Neural progenitor cell (in vitro differentiated cells): Measurements from ENCODE around the gene NFIL3. TPM values are rescaled to one million over a fixed set of nuclear protein-coding genes. Genes with fewer than 3 reads are reported as not detected.

Experiments
- DNase-seq: peaks from one replicate; pipeline ENCODE4 v3.0.0-alpha.2; 2016; ENCODE audit warnings: low spot score
- H2AFZ ChIP-seq: fragments of 200-600 bp; sonication (generic); replicated peaks from 2 replicates; pipeline ENCODE4 v1.6.1; 2016; ENCODE audit warnings: antibody characterized with exemption
- H3F3A ChIP-seq: fragments of 200-600 bp; sonication (generic); 2 replicates; pipeline ENCODE4 v1.6.1; 2016; ENCODE audit warnings: antibody characterized with exemption, low read depth
- H3K27ac ChIP-seq: fragments of 200-600 bp; sonication (generic); 2 replicates; pipeline ENCODE4 v1.5.1; 2016; ENCODE audit warnings: mild to moderate bottlenecking
- H3K27me3 ChIP-seq: fragments of 200-600 bp; sonication (generic); 2 replicates; pipeline ENCODE4 v1.6.1; 2016; ENCODE audit warnings: mild to moderate bottlenecking, moderate library complexity
- H3K36me3 ChIP-seq: fragments of 200-600 bp; sonication (generic); 2 replicates; pipeline ENCODE4 v1.5.1; 2016
- H3K4me1 ChIP-seq: fragments of 200-600 bp; sonication (generic); 2 replicates; pipeline ENCODE4 v1.6.1; 2016; ENCODE audit warnings: mixed run types
- H3K4me2 ChIP-seq: fragments of 200-600 bp; sonication (generic); 2 replicates; pipeline ENCODE4 v1.6.1; 2016
- H3K4me3 ChIP-seq: fragments of 200-600 bp; sonication (generic); 2 replicates; pipeline ENCODE4 v1.5.1; 2016
- H3K79me2 ChIP-seq: fragments of 200-600 bp; sonication (generic); 2 replicates; pipeline ENCODE4 v1.6.1; 2016; ENCODE audit warnings: low read depth
- H3K9ac ChIP-seq: fragments of 200-600 bp; sonication (generic); 2 replicates; pipeline ENCODE4 v1.6.1; 2016
- H3K9me3 ChIP-seq: fragments of 200-600 bp; sonication (generic); 2 replicates; pipeline ENCODE4 v1.5.1; 2016; ENCODE audit warnings: low read depth
- H4K20me1 ChIP-seq: fragments of 200-600 bp; sonication (generic); 2 replicates; pipeline ENCODE4 v1.6.1; 2016; ENCODE audit warnings: low read depth
- H3K27ac Mint-ChIP-seq: 3 replicates; pipeline ENCODE4 v1.8.0; 2021; ENCODE audit warnings: mixed read lengths
- H3K27me3 Mint-ChIP-seq: 2 replicates; pipeline ENCODE4 v1.8.0; 2022; ENCODE audit warnings: low read depth, mild to moderate bottlenecking, inconsistent platforms, moderate library complexity, mixed read lengths; ENCODE audit not compliant: insufficient read depth
- H3K36me3 Mint-ChIP-seq: 3 replicates; pipeline ENCODE4 v1.8.0; 2021; ENCODE audit warnings: mixed read lengths
- H3K4me1 Mint-ChIP-seq: 3 replicates; pipeline ENCODE4 v1.8.0; 2021; ENCODE audit warnings: mixed read lengths
- H3K4me3 Mint-ChIP-seq: 3 replicates; pipeline ENCODE4 v1.8.0; 2021; ENCODE audit warnings: mild to moderate bottlenecking, moderate library complexity, mixed read lengths
- H3K9me3 Mint-ChIP-seq: 3 replicates; pipeline ENCODE4 v1.8.0; 2020; ENCODE audit warnings: mixed read lengths
- CTCF ChIP-seq: fragments of 200-600 bp; sonication (generic); IDR thresholded peaks from 2 replicates; pipeline ENCODE4 v1.5.1; 2017; ENCODE audit warnings: antibody characterized with exemption, mild to moderate bottlenecking
- EZH2 ChIP-seq: fragments of 200-600 bp; sonication (generic); IDR thresholded peaks from 2 replicates; pipeline ENCODE4 v1.6.1; 2017; ENCODE audit warnings: antibody characterized with exemption, mild to moderate bottlenecking, moderate library complexity
- EZH2phosphoT487 ChIP-seq: fragments of 200-600 bp; sonication (generic); IDR thresholded peaks from 2 replicates; pipeline ENCODE4 v1.6.1; 2017; ENCODE audit warnings: antibody characterized with exemption
- total RNA-seq: library from RNA; depleted of rRNA; stranded (reverse); fragments of >200 nt; gene quantifications from 2 replicates; pipeline ENCODE4 v1.2.3, GENCODE V29; 2015; ENCODE audit warnings: low replicate concordance

The NFIL3 gene
- total RNA-seq, 1 donor from 2014 or later: 22.3 TPM

GRCh38 chr9:91443994-91444392 is 20.4 kb upstream of the NFIL3 start:
- no peaks in the 10 kb centered on the region for H3K79me2 ChIP-seq
- H3K4me3 Mint-ChIP-seq: no peak overlapping the region
- no peaks in the 10 kb centered on the region for H3K9me3 ChIP-seq

GRCh38 chr9:91443321-91443993 is 19.8 kb upstream of the NFIL3 start:
- DNase-seq: no peak
- H3K36me3 ChIP-seq: no peaks in the 10 kb centered on the region
- H3K4me2 ChIP-seq: no peak overlapping the region
- H3K79me2 ChIP-seq: no peaks in the 10 kb centered on the region
- H2AFZ ChIP-seq: no peak overlapping the region
- no peak overlapping the region for H3K9ac ChIP-seq
- no peaks in the 10 kb centered on the region for H3K9me3 ChIP-seq
- H3K27ac Mint-ChIP-seq: no peak overlapping the region
- H3K36me3 Mint-ChIP-seq: peaks cover 3% of the 10 kb centered on the region
- no peak for TF ChIP-seq EZH2
- no peak for TF ChIP-seq EZH2phosphoT487
- no peak for TF ChIP-seq CTCF
- H4K20me1 ChIP-seq: no peaks in the 10 kb centered on the region
- H3K27me3 ChIP-seq: no peaks in the 10 kb centered on the region
- no peak overlapping the region for H3K4me3 ChIP-seq
- no peak overlapping the region for H3K27ac ChIP-seq
- H3K4me1 ChIP-seq: peaks cover 3% of the 10 kb centered on the region
- H3K4me3 Mint-ChIP-seq: no peak overlapping the region
- peaks cover 3% of the 10 kb centered on the region for H3K27me3 Mint-ChIP-seq
- H3K4me1 Mint-ChIP-seq: peaks cover 2% of the 10 kb centered on the region
- H3F3A ChIP-seq: no peaks in the 10 kb centered on the region
- peaks cover 18% of the 10 kb centered on the region for H3K9me3 Mint-ChIP-seq

More at GRCh38 chr9:91443994-91444392, 20.4 kb upstream of the NFIL3 start:
- Histone ChIP-seq H3K36me3 (no peaks in the 10 kb centered on the region), H3K4me1 (peaks cover 8% of the 10 kb centered on the region), H3K27ac (no peak overlapping the region), H3K9ac (no peak overlapping the region), H3F3A (no peaks in the 10 kb centered on the region), H2AFZ (no peak overlapping the region), H3K4me3 (no peak overlapping the region), H4K20me1 (no peaks in the 10 kb centered on the region), H3K27me3 (no peaks in the 10 kb centered on the region), H3K4me2 (no peak overlapping the region)
- no peak for TF ChIP-seq EZH2
- no peak for TF ChIP-seq EZH2phosphoT487
- TF ChIP-seq CTCF: no peak
- Mint-ChIP-seq H3K36me3 (peaks cover 3% of the 10 kb centered on the region), H3K27me3 (peaks cover 3% of the 10 kb centered on the region), H3K27ac (no peak overlapping the region), H3K9me3 (peaks cover 18% of the 10 kb centered on the region), H3K4me1 (peaks cover 2% of the 10 kb centered on the region)
- DNase-seq: no peak

- H3K79me2 ChIP-seq: no peaks in the 10 kb centered on the region
- H2AFZ ChIP-seq: no peak overlapping the region
- Mint-ChIP-seq H3K4me1 (no peaks in the 10 kb centered on the region), H3K4me3 (no peak overlapping the region), H3K36me3 (no peaks in the 10 kb centered on the region), H3K9me3 (no peaks in the 10 kb centered on the region), H3K27me3 (peaks cover 2% of the 10 kb centered on the region), H3K27ac (no peak overlapping the region)
- DNase-seq: peak; percentile 37
- H3K4me3 ChIP-seq: no peak overlapping the region
- H4K20me1 ChIP-seq: no peaks in the 10 kb centered on the region
- no peaks in the 10 kb centered on the region for H3K4me1 ChIP-seq
- no peaks in the 10 kb centered on the region for H3K9me3 ChIP-seq
- H3K27me3 ChIP-seq: no peaks in the 10 kb centered on the region
- H3K9ac ChIP-seq: no peak overlapping the region
- no peak overlapping the region for H3K27ac ChIP-seq
- H3F3A ChIP-seq: no peaks in the 10 kb centered on the region
- H3K36me3 ChIP-seq: no peaks in the 10 kb centered on the region
- no peak overlapping the region for H3K4me2 ChIP-seq
- no peak for TF ChIP-seq EZH2
- TF ChIP-seq EZH2phosphoT487: no peak
- no peak for TF ChIP-seq CTCF
These were observed 13.2 kb upstream of the NFIL3 start for GRCh38 chr9:91436841-91437240.
